Measurements from ENCODE around the gene TMIE. TPM values are rescaled to one million over a fixed set of nuclear protein-coding genes. Genes with fewer than 3 reads are reported as not detected.
"Not testable (repeated sequence)": the region's sequence is repeated elsewhere in the genome, so short reads cannot be mapped to it uniquely, and the experiment has no call there.

Gene TMIE
- total RNA-seq, 2 donors from 2014 or later = not detected

GRCh38 chr3:46737329-46737731 is 36.1 kb downstream of the TMIE start:
- Histone ChIP-seq H3K4me1 (ENCODE audit: control insufficient read depth in 1 of 2, low read depth in 2 of 2) (no peaks in the 10 kb centered on the region), H3K27me3 (replicated peaks; ENCODE audit: insufficient read depth) (no peaks in the 10 kb centered on the region), H3K27ac (no peak overlapping the region), H3K9me3 (no peaks in the 10 kb centered on the region), H3K4me3 (no peak overlapping the region), H3K36me3 (no peaks in the 10 kb centered on the region)
- DNase-seq (ENCODE audit: low spot score) = no peak
- ATAC-seq (ENCODE audit: insufficient number of reproducible peaks, low FRiP score, low read depth) = no peak
- TF ChIP-seq CTCF (IDR thresholded peaks at IDR 0.05) = no peak

- not testable (repeated sequence) for ATAC-seq (ENCODE audit: insufficient number of reproducible peaks, low FRiP score, low read depth); H3K27ac ChIP-seq
Measured at GRCh38 chr3:46739565-46739964, 38.4 kb downstream of the TMIE start.

GRCh38 chr3:46742992-46743585 is 41.9 kb downstream of the TMIE start:
- Histone ChIP-seq H3K27ac (no peak overlapping the region), H3K27me3 (replicated peaks; ENCODE audit: insufficient read depth) (no peaks in the 10 kb centered on the region), H3K9me3 (no peaks in the 10 kb centered on the region), H3K36me3 (no peaks in the 10 kb centered on the region), H3K4me1 (ENCODE audit: control insufficient read depth in 1 of 2, low read depth in 2 of 2) (no peaks in the 10 kb centered on the region), H3K4me3 (no peak overlapping the region)
- no peak for TF ChIP-seq CTCF (IDR thresholded peaks at IDR 0.05)
- DNase-seq (ENCODE audit: low spot score) (no peak), ATAC-seq (ENCODE audit: insufficient number of reproducible peaks, low FRiP score, low read depth) (no peak)

More at GRCh38 chr3:46739565-46739964, 38.4 kb downstream of the TMIE start:
- not testable (repeated sequence) for H3K9me3 ChIP-seq; H3K36me3 ChIP-seq; H3K4me3 ChIP-seq; H3K27me3 ChIP-seq (replicated peaks; ENCODE audit: insufficient read depth); DNase-seq (ENCODE audit: low spot score); H3K4me1 ChIP-seq (ENCODE audit: control insufficient read depth in 1 of 2, low read depth in 2 of 2)

GRCh38 chr3:46746711-46747110 is 45.5 kb downstream of the TMIE start:
- Histone ChIP-seq H3K4me3 (no peak overlapping the region), H3K27me3 (replicated peaks; ENCODE audit: insufficient read depth) (no peaks in the 10 kb centered on the region), H3K27ac (no peak overlapping the region), H3K36me3 (no peaks in the 10 kb centered on the region), H3K4me1 (ENCODE audit: control insufficient read depth in 1 of 2, low read depth in 2 of 2) (no peaks in the 10 kb centered on the region), H3K9me3 (no peaks in the 10 kb centered on the region)
- ATAC-seq (ENCODE audit: insufficient number of reproducible peaks, low FRiP score, low read depth) (no peak), DNase-seq (ENCODE audit: low spot score) (no peak)
- no peak for TF ChIP-seq CTCF (IDR thresholded peaks at IDR 0.05)

GRCh38 chr3:46748170-46748569 is 47.0 kb downstream of the TMIE start:
- Histone ChIP-seq H3K27me3 (replicated peaks; ENCODE audit: insufficient read depth) (no peaks in the 10 kb centered on the region), H3K4me1 (ENCODE audit: control insufficient read depth in 1 of 2, low read depth in 2 of 2) (no peaks in the 10 kb centered on the region)
- TF ChIP-seq CTCF (IDR thresholded peaks at IDR 0.05) = no peak

GRCh38 chr3:46749129-46749528 is 47.9 kb downstream of the TMIE start:
- Histone ChIP-seq H3K36me3 (no peaks in the 10 kb centered on the region), H3K27me3 (replicated peaks; ENCODE audit: insufficient read depth) (no peaks in the 10 kb centered on the region), H3K4me1 (ENCODE audit: control insufficient read depth in 1 of 2, low read depth in 2 of 2) (no peaks in the 10 kb centered on the region), H3K4me3 (no peak overlapping the region), H3K9me3 (no peaks in the 10 kb centered on the region), H3K27ac (no peak overlapping the region)
- TF ChIP-seq CTCF (IDR thresholded peaks at IDR 0.05) = no peak
- ATAC-seq (ENCODE audit: insufficient number of reproducible peaks, low FRiP score, low read depth) (no peak), DNase-seq (ENCODE audit: low spot score) (no peak)

More at GRCh38 chr3:46748170-46748569, 47.0 kb downstream of the TMIE start:
- H3K9me3 ChIP-seq = no peaks in the 10 kb centered on the region
- no peak overlapping the region for H3K4me3 ChIP-seq
- H3K27ac ChIP-seq = no peak overlapping the region
- no peak for DNase-seq (ENCODE audit: low spot score)
- ATAC-seq (ENCODE audit: insufficient number of reproducible peaks, low FRiP score, low read depth) = no peak
- no peaks in the 10 kb centered on the region for H3K36me3 ChIP-seq
